HG03469 (cell line): ENCODE results near the gene PHACTR1.
"Not testable (repeated sequence)": the region's sequence is repeated elsewhere in the genome, so short reads cannot be mapped to it uniquely, and the experiment has no call there.

Experiments
- ATAC-seq: cut with Tn5 transposase; IDR thresholded peaks from one replicate; pipeline ENCODE4 v1.9.1; 2021; ENCODE audit warnings: mild to moderate bottlenecking, moderate library complexity, moderate number of reproducible peaks; ENCODE audit not compliant: unreplicated experiment

Gene PHACTR1

DNA sequence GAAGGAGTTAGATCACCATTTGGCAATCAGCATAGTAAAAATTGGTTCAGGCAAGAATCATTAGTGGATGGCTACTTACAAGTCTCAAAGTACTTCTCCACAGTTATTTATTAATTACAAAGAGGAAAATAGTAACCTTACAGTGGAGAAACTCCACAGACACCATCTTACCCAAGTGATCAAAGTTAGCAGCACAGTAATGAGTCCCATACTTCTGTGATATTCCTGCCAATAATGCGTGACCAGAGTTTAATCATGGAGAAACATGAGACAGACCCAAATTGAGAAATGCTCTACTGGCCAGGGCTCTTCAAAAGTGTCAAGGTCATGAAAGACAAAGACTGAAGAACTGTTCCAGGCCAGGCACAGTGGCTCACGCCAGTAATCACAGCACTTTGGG, 602.3 kb downstream of the PHACTR1 start:
- no peak for ATAC-seq

GRCh38 chr6:13319891-13320564, 603.5 kb downstream of the PHACTR1 start:
- ATAC-seq, result no peak

DNA sequence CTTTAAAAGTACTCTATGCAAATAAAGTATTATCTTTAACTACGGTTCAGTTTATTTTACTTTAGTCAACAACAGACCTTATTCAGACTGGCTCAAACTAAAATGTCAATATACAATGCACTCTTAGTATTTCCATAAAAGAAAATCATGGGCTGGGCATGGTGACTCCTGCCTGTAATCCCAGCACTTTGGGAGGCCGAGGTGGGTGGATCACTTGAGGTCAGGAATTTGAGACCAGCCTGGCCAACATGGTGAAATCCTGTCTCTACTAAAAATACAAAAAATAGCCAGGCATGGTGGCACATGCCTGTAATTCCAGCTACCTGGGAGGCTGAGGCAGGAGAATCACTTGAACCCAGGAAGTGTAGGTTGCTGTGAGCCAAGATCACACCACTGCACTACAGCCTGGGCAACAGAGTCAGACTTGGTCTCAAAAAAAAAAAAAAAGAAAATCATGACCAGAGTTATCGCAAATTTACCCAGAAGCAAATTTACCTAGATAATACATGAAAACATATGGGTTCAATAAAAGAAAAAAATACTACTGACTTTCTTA, 609.5 kb downstream of the PHACTR1 start:
- not testable (repeated sequence) for ATAC-seq

DNA sequence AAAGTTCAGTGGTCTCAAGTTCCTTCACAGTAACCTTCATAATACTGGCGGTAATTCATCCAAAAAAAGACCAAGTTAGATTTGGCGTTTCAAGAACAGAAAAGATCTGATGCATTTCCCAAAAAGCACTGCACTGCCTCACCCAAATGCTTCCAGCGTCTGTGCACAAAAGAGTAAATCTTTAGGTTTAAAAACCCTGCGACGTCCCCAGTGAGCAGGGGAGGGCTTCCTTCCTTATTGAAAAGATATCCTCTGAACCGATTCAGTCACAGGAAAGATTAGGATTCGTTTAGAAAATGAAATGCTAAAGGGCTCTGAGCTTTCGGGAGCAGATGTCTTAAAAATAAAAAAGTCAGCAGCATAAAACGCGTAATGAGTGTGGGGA, 611.1 kb downstream of the PHACTR1 start:
- no peak for ATAC-seq

DNA sequence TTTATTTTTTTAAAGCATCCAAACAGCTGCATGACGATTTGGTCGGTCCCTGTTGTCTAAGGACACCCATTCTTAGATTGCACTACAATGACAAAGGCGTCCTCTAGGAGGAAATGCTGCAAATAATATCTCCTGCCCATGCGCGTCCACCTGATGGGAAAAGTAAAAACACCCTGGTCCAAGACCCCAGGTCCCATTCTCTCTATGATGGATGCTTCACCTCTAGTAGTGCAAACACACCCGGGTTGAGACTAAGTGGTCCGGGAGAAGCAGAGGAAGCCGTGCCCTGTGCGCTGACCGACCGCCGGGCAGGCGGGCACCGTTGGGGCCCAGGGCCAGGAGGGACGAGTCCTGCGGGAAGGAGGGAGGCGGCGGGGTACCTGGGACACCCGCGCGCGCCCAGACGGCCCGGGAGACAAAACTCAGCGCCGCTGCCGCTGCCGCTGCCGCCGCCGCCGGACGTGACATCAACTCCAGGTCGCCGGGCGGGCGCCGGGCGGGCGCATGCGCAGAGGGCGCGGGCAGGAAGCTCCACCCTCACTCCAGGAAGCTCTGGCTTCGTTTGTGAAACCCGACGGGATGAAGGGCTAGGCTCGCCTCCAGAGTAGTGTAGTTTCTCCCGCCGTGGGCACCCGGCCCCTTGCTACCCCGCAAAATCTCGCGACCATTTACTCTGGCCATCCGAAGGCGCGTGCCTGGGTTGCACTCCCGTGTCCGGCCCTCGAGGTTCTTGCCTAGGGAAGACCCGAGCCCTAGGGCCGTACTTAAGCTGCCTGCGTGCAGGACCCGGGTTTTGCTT, 611.7 kb downstream of the PHACTR1 start, which contains the start of gene TBC1D7:
TSS of gene TBC1D7 (minus strand) at position 462 of the 799 bp plus-strand sequence. CDS start 1,639 bp downstream, outside the sequence.
- ATAC-seq, result peak; percentile 58

- ATAC-seq, result no peak
Measured at GRCh38 chr6:13328875-13329183, 612.3 kb downstream of the PHACTR1 start.

DNA sequence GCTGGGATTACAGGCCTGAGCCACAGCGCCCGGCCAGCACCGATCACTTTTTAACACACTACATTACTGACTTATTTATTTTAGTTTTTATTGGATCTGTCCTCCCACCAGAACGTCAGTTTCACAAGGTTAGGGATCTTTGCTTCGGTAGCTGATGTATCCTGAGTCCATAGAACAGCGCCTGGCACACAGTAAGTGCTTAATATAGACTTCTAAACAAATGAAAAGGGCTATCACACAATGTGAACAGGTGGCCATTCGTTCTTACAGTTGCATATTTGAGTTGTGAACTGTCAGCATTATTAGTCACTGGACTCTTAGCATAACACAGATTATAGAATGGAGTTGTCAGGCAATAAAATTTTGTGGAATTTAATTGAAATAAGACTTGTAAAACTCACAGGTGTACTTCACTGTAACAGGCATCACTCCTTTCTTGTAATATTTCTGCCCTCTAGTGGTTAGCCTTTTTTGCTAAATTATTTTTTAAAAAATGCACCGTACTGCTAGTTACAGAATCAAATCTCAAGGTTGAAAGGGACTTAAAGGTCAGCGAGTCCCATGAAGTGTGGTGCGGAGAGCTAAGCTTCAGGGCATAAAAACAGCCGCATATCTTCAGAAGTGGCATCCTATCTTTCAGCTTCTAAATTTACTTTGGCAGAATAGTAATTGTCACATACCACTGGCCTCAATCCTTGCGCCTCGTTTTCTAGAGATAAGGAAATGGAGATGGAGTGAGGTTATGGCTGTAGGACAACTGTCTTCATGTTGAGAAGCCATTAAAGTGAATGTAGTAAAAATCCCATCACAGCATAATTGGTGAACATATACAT, 615.2 kb downstream of the PHACTR1 start:
- ATAC-seq, result no peak

DNA sequence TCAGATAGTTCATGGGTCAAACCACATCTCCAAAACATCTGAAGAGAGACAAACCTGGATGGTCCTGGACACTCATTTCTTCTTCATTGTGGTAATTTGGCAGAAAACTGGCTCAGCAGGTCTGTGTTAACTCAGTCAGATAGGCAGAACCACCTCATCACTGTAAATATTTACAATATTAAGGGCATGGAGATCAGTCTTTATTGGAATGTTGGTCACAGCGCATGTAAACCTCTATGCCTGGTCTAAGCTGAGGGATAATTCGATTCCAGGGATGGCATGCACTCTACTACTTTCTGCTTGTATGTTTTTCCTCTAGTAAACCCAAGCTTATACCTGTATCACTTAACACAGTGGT, 615.8 kb downstream of the PHACTR1 start:
- ATAC-seq, result no peak

DNA sequence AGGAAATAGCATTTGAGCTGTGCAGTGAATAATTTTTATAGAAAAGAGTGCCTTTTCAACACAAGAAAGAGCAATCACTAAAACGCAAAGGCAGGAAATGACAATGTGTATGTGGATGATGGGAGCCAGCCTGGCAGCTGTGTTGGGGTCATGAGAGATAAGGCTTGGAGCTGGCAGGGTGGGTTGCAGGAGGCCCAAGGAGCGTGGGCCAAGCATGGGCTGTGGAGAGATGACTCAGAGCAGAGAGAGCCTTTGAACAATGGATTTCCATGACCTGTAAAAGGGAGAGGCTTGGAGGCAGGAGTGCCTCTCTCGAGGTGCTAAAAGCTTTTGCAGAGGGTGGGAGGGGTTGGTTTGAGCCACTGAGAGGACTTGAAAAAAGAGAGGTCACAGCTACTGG, 618.4 kb downstream of the PHACTR1 start:
- no peak for ATAC-seq

DNA sequence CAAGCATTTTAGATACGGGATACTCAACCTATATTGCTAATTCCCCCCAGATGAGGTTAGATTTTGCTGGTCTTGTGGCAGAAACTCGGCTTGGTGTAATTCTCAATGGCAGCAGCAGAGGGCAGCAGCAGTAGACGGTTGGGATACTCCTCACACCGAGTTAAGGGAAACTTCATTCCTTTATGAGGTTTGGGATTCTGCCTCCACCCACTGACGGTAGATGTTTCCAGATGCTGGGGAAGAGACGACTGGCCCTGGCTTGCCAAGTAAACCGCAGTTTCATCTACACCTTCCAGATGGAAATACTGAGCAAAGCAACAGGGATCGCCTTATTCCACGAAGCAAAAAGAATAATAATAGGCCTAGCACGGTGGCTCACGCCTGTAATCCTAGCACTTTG, 620.0 kb downstream of the PHACTR1 start:
- ATAC-seq, result no peak

DNA sequence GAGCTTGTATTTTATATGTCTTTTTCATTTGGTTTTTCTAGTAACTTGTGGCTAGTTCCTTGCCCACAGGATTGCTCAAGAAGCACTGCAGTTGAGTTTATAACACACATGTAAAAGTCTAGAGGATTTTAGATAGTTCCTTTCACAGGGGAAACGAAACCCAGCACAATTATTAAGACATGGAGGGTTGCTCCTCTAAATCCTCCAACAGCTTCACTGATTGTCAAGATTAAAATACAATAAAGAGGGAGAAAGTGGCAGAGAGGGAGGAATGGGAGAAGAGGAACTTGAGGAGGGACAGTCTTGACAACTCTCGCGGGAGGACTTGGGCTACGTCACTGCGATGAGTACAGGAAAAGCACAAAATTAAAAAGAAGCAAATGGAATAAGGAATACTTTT, 621.5 kb downstream of the PHACTR1 start:
- no peak for ATAC-seq
